CD14-positive monocyte (primary cell): Measurements from ENCODE around the gene CNTFR. TPM values are rescaled to one million over a fixed set of nuclear protein-coding genes. Genes with fewer than 3 reads are reported as not detected.

Experiments used
- DNase-seq, 3 donors: peaks; one replicate each; pipeline ENCODE4 v3.0.0-alpha.2; 2011 to 2022
- H2AFZ ChIP-seq: 2 replicates; pipeline ENCODE4 v1.6.0; 2012; ENCODE audit warnings: mild to moderate bottlenecking, low read depth, low read length, inconsistent platforms; ENCODE audit not compliant: insufficient read depth, poor library complexity, severe bottlenecking
- H3K27ac ChIP-seq, 2 donors: 1 replicate in 1 of 2; 2 replicates in 1 of 2; pipeline ENCODE4 v1.5.1; 2012 to 2013; ENCODE audit warnings: low read length in 2 of 2, control low read depth in 1 of 2, inconsistent platforms in 1 of 2, low read depth in 1 of 2, mild to moderate bottlenecking in 1 of 2
- H3K27me3 ChIP-seq, 2 donors: one replicate each; pipeline versions ENCODE4 v1.6.0 to v1.6.1; 2011 to 2013; ENCODE audit warnings: low read length in 2 of 2; ENCODE audit not compliant: control insufficient read depth in 2 of 2, insufficient read depth in 2 of 2
- H3K36me3 ChIP-seq, 2 donors: replicated peaks in 1 of 2; 1 replicate in 1 of 2; 2 replicates in 1 of 2; pipeline versions ENCODE4 v1.5.1 to v1.6.1; 2012 to 2013; ENCODE audit warnings: low read length in 2 of 2, control low read depth in 1 of 2, inconsistent platforms in 1 of 2, mild to moderate bottlenecking in 1 of 2; ENCODE audit not compliant: insufficient read depth in 2 of 2, control insufficient read depth in 1 of 2
- H3K4me1 ChIP-seq, 2 donors: 1 replicate in 1 of 2; 2 replicates in 1 of 2; pipeline versions ENCODE4 v1.5.1 to v1.6.1; 2012 to 2013; ENCODE audit warnings: low read length in 2 of 2, control low read depth in 1 of 2, inconsistent platforms in 1 of 2, mild to moderate bottlenecking in 1 of 2, moderate library complexity in 1 of 2; ENCODE audit not compliant: insufficient read depth in 2 of 2, control insufficient read depth in 1 of 2
- H3K4me2 ChIP-seq: replicated peaks from 2 replicates; pipeline ENCODE3; 2012; ENCODE audit warnings: low read length, moderate library complexity, mild to moderate bottlenecking; ENCODE audit not compliant: poor library complexity, severe bottlenecking; ENCODE audit errors: extremely low read depth
- H3K4me3 ChIP-seq, 3 experiments: fragments of 200-600 bp in 1 of 3; sonication (generic) in 1 of 3; replicated peaks in 1 of 3; 1 replicate in 2 of 3; 2 replicates in 1 of 3; pipeline ENCODE4 v1.5.1; 2011 to 2013; ENCODE audit warnings: low read length in 3 of 3, mild to moderate bottlenecking in 3 of 3, control low read depth in 2 of 3, low read depth in 2 of 3, inconsistent platforms in 1 of 3, moderate library complexity in 1 of 3
- H3K79me2 ChIP-seq: 2 replicates; pipeline ENCODE4 v1.6.0; 2012; ENCODE audit warnings: mild to moderate bottlenecking, control low read depth, inconsistent platforms, low read length, moderate library complexity; ENCODE audit not compliant: insufficient read depth
- H3K9ac ChIP-seq: 2 replicates; pipeline ENCODE4 v1.6.0; 2017; ENCODE audit warnings: low read length, mild to moderate bottlenecking; ENCODE audit not compliant: insufficient read depth, poor library complexity, severe bottlenecking
- H3K9me3 ChIP-seq, 2 donors: replicated peaks in 1 of 2; 1 replicate in 1 of 2; 2 replicates in 1 of 2; pipeline versions ENCODE4 v1.5.1 to v1.6.1; 2012 to 2013; ENCODE audit warnings: low read length in 2 of 2, control low read depth in 1 of 2; ENCODE audit not compliant: control insufficient read depth in 1 of 2, insufficient read depth in 1 of 2
- H4K20me1 ChIP-seq: 2 replicates; pipeline ENCODE4 v1.6.0; 2012; ENCODE audit warnings: mild to moderate bottlenecking, low read length, control low read depth, moderate library complexity; ENCODE audit not compliant: insufficient read depth
- H3K27ac Mint-ChIP-seq, 7 donors: one replicate each; pipeline ENCODE4 v1.8.0; 2020; ENCODE audit warnings: mild to moderate bottlenecking in 7 of 7, mixed read lengths in 7 of 7, moderate library complexity in 6 of 7, inconsistent platforms in 2 of 7
- H3K27me3 Mint-ChIP-seq, 3 donors: one replicate each; pipeline ENCODE4 v1.8.0; 2021 to 2022; ENCODE audit warnings: low read depth in 3 of 3, mild to moderate bottlenecking in 3 of 3, mixed read lengths in 3 of 3, moderate library complexity in 3 of 3, inconsistent platforms in 1 of 3
- H3K36me3 Mint-ChIP-seq, 2 donors: one replicate each; pipeline ENCODE4 v1.8.0; 2020; ENCODE audit warnings: mixed read lengths in 2 of 2, inconsistent platforms in 1 of 2, mild to moderate bottlenecking in 1 of 2
- H3K4me1 Mint-ChIP-seq: one replicate; pipeline ENCODE4 v1.8.0; 2020; ENCODE audit warnings: mild to moderate bottlenecking, mixed read lengths
- H3K4me3 Mint-ChIP-seq, 2 donors: one replicate each; pipeline ENCODE4 v1.8.0; 2020; ENCODE audit warnings: mild to moderate bottlenecking in 2 of 2, mixed read lengths in 2 of 2, moderate library complexity in 1 of 2
- H3K9me3 Mint-ChIP-seq, 7 donors: one replicate each; pipeline ENCODE4 v1.8.0; 2020 to 2022; ENCODE audit warnings: mixed read lengths in 7 of 7, mild to moderate bottlenecking in 6 of 7, moderate library complexity in 6 of 7, inconsistent platforms in 2 of 7
- WGBS: methylation state at CpG from one replicate; pipeline ENCODE4 v1.1.5; 2013; ENCODE audit warnings: missing lambda C conversion rate; ENCODE audit not compliant: insufficient coverage; 5-methylcytosine and 5-hydroxymethylcytosine counted together
- intact Hi-C, 2 donors: fragments of 100-400 bp; cut with micrococcal nuclease; formaldehyde crosslinking; loops; one replicate each; pipeline versions ENCODE4 v1.15.0 to v1.15.1; 2023
- polyA plus RNA-seq, 3 donors: library from polyadenylated mRNA; depleted of rRNA in 1 of 3; unstranded in 2 of 3; stranded (reverse) in 1 of 3; fragments of 300-500 nt in 2 of 3; fragments of >200 nt in 1 of 3; fragmentation: Illumina TruSeq in 2 of 3; gene quantifications; 1 replicate in 2 of 3; 2 replicates in 1 of 3; pipeline ENCODE4 v1.2.3, GENCODE V29; 2012 to 2021
- TF ChIP-seq, protein P1 (sequence below): fragments of 200-600 bp; IDR thresholded peaks from one replicate; pipeline ENCODE4 v1.8.0; 2022; ENCODE audit warnings: antibody characterized with exemption, mild to moderate bottlenecking

The CNTFR gene
- polyA plus RNA-seq, 3 donors, result not detected

DNA sequence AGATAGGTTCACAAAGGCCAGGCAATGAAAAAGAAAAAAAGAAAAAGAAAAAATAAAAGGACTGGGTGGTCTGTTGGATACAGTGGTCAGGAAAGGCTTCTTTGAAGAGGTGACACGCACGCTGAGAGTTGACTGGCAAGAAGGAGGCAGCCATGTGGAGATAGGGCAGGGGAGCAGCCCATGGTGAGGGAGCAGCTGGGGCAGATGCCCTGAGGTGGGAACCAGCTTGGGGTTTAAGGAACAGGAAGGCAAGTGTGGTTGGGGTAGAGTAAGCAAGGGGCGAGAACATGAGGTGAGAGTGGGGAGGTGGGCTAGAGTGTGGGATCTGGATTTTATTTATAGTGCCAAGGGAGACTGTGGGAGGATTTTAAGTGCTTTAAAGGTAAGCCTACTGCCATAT lies 73.6 kb downstream of the CNTFR start:
- Mint-ChIP-seq H3K27ac (no peak overlapping the region), H3K27me3 (peaks cover 0 to 8% (median 5%) of the 10 kb centered on the region in 3 donors), H3K4me1 (peaks cover 32% of the 10 kb centered on the region), H3K4me3 (no peak overlapping the region), H3K36me3 (no peaks in the 10 kb centered on the region), H3K9me3 (no peaks in the 10 kb centered on the region)
- WGBS, result 89% methylated on average over 3 of the region's 3 CpGs
- H3K27me3 ChIP-seq, result no peaks in the 10 kb centered on the region
- H3K27ac ChIP-seq, result no peak overlapping the region
- H3K79me2 ChIP-seq, result no peaks in the 10 kb centered on the region
- intact Hi-C loops, result no loop called here
- H2AFZ ChIP-seq, result no peak overlapping the region
- H3K4me3 ChIP-seq, result no peak overlapping the region
- H3K36me3 ChIP-seq, result no peaks in the 10 kb centered on the region
- H3K9ac ChIP-seq, result no peak overlapping the region
- no peak for DNase-seq
- no peaks in the 10 kb centered on the region for H4K20me1 ChIP-seq
- TF ChIP-seq, protein P1, sequence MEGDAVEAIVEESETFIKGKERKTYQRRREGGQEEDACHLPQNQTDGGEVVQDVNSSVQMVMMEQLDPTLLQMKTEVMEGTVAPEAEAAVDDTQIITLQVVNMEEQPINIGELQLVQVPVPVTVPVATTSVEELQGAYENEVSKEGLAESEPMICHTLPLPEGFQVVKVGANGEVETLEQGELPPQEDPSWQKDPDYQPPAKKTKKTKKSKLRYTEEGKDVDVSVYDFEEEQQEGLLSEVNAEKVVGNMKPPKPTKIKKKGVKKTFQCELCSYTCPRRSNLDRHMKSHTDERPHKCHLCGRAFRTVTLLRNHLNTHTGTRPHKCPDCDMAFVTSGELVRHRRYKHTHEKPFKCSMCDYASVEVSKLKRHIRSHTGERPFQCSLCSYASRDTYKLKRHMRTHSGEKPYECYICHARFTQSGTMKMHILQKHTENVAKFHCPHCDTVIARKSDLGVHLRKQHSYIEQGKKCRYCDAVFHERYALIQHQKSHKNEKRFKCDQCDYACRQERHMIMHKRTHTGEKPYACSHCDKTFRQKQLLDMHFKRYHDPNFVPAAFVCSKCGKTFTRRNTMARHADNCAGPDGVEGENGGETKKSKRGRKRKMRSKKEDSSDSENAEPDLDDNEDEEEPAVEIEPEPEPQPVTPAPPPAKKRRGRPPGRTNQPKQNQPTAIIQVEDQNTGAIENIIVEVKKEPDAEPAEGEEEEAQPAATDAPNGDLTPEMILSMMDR, result no peak
- no peak overlapping the region for H3K4me2 ChIP-seq
- no peaks in the 10 kb centered on the region for H3K9me3 ChIP-seq
- peaks cover 34 to 38% of the 10 kb centered on the region in 2 donors for H3K4me1 ChIP-seq

DNA sequence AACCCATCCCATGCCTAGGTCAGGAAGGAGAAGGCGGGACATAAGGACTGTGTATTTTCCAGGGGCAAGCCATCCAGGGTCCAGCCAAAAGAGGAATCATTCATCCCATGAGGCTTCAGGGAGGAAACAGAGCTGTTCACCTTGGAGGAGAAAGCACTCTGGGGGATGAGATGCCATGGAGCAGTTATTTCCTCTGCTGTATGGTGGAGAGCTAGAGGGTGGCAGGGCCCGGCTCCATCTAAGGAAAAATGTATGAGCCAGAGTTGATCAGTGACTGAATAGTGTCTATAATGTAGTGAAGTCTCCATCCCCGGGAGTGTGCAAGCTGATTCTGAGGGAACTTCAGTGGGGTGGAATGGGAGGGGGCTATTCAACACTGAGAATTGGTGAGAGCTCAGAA lies 74.7 kb downstream of the CNTFR start:
- Histone ChIP-seq H3K4me1 (peaks cover 24 to 27% of the 10 kb centered on the region in 2 donors), H3K9ac (no peak overlapping the region), H3K79me2 (no peaks in the 10 kb centered on the region), H3K27ac (no peak overlapping the region), H3K27me3 (no peaks in the 10 kb centered on the region), H3K4me2 (no peak overlapping the region), H3K9me3 (no peaks in the 10 kb centered on the region), H3K36me3 (no peaks in the 10 kb centered on the region), H2AFZ (no peak overlapping the region), H4K20me1 (no peaks in the 10 kb centered on the region), H3K4me3 (no peak overlapping the region)
- TF ChIP-seq, protein P1, result no peak
- no peaks in the 10 kb centered on the region for H3K9me3 Mint-ChIP-seq
- DNase-seq, result no peak
- no peak overlapping the region for H3K27ac Mint-ChIP-seq
- intact Hi-C loops, result no loop called here
- no peaks in the 10 kb centered on the region for H3K36me3 Mint-ChIP-seq
- H3K4me1 Mint-ChIP-seq, result peaks cover 22% of the 10 kb centered on the region
- peaks cover 0 to 11% (median 5%) of the 10 kb centered on the region in 3 donors for H3K27me3 Mint-ChIP-seq
- H3K4me3 Mint-ChIP-seq, result no peak overlapping the region
- 90% methylated on average over 3 of the region's 3 CpGs for WGBS
